OCI-LY3 (cell line): ENCODE data around the gene GPR37L1.

ENCODE experiments used
- CTCF ChIP-seq: fragments of 200-600, 300-600 bp; sonication (generic); IDR thresholded peaks from 2 replicates; pipeline ENCODE4 v1.5.1; 2014; ENCODE audit warnings: antibody characterized with exemption, low read length, low read depth
- EZH2phosphoT487 ChIP-seq: fragments of 200-600 bp; shearing (Covaris generic); IDR thresholded peaks from 2 replicates; pipeline ENCODE4 v1.6.1; 2018; ENCODE audit warnings: antibody characterized with exemption, mixed run types, low read depth

DNA sequence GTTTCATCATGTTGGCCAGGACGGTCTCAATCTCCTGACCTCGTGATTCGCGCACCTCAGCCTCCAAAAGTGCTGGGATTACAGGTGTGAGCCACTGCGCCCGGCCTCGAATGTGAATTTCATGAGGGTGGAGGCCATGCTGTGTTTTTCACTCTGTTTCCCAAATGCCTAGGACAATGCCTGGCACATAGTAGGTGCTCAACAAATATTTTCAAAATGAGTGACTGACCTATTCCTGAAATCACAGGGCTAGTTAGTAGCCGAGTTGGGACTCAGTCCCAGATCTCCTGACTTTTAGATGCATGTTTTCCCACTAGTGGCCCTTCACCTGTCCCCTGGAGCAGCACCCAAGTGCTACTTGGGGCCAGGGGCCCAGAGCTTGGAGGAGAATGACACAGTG lies 6.4 kb upstream of the GPR37L1 start:
- TF ChIP-seq CTCF (no peak), EZH2phosphoT487 (no peak)
